ENCODE data around the gene SPATA32.
A peak's percentile ranks its signal among the peaks of the same experiment; 100 is the strongest.
"Not testable (repeated sequence)": the region's sequence is repeated elsewhere in the genome, so short reads cannot be mapped to it uniquely, and the experiment has no call there.

The SPATA32 gene

DNA sequence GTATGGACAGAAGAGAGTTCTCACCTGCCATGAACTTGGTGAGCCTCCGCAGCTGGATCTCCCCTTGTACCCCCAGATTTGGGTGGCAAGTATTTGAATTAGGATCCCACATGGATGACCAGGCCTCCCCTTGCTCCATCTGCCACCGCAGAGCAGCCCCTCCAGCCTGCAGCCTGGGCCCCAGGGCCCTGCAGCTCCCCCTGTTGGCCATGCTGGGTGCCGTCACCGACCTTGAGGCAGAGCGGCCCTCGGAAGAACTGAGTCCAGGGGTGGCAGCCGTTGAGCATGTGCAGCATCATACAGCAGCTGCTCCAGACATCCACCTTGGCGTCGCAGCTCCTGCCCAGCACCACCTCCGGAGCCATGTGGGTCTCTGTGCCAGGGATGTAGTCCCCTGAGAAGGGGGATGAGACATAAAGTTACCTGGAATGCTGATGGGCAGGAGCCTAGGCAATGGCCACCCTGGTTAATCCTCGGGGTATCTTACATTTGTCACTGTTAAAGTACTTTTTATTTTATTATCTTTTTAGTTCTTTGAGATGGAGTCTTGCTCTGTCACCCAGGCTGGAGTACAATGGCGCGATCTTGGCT lies 9.0 kb upstream of the SPATA32 start:
- DNase-seq, result peak; percentile 40

GRCh38 chr17:45269912-45270311 lies 8.0 kb upstream of the SPATA32 start:
- DNase-seq, result no peak

DNA sequence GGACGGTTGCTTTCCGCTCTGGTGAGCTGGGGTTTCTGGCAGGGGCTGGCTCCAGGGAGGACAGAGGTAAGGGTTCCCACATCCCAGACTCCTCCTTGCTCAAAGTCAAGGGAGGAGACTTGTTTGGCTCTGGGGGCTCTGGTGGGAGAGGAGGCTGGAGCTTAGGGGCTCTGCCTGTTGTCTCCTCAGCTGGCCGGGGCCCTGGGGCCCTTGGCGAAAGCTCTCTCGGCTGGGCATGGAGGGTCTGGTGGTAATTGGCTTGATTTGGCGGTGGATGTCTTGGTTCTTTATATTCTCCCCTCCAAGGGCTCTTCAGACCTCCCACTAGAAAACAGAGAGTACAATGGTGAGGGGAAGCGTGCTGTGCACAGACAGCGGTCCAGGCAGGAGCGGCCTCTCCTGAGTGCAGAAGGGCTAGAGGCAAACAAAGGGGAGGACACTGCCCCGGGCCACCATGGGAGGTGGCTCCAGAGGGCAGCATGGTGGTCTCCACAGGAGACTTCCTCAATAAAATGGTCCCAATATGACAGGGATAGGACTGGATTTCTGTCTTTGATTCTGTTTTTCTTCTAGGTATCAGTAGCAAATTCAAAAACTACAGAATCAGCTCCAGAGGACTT lies 5.7 kb upstream of the SPATA32 start:
- no peak for DNase-seq

GRCh38 chr17:45266372-45266926 lies 4.6 kb upstream of the SPATA32 start:
- no peak for DNase-seq

DNA sequence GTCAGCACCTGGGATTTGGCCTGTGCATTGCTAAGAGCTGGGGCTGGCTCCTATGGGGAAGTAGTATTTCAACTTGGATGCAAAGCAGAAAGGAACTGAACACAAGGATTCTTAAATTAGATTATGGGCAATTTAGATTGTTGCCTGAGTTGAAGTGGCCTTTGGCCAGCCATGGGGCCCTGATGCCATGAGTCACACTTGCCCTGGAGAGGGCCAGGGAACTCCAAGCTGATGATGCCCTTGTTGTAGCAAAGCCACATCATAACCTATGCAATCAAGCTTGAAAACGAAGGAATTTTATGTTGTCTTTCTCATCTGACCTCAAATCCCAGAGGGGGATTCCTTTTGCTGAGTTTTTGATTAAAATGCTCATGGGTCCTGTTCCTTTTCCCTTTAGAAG lies 3.9 kb upstream of the SPATA32 start:
- no peak for DNase-seq

DNA sequence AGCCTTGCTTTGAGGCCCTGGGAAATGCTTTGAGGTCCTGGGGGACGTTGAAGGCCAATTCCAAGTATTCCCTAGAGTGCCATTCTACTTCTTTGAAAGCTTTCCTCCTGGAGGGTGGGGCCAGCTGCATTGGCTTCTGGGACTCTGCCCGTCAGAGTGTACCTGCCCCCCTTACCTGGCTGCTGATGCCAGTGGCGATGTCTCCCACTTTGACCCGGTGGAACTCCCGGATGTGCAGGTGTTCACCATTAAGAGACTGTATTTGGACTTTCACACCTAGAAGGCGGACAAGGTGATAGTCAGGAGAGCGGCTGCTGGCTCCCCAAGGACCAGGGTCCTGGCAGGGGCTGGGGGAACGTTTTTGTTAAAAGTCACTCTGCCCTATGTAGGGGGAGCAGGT lies 3.1 kb upstream of the SPATA32 start:
- DNase-seq, result no peak

DNA sequence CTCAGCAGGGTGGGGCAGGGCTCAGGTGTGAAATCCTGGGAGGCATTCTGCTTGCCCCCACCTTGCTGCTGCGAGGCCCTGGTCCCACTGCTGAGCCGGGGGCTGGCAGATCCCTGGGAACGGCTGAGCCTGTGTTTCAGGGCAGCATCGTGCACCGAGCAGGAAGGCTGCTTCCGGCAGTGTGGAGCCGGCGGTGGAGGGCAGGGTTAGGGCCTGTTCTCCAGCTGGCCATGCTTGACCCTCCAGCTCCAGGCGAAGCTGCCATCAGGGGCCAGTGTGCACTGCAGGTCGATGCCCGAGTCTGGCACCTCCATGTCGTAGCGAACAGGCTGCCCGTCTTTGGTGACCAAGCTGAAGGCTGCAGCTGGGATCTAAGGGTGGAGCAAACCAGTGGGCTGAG lies 2.5 kb upstream of the SPATA32 start:
- no peak for DNase-seq

GRCh38 chr17:45263477-45263860 lies 1.6 kb upstream of the SPATA32 start:
- no peak for DNase-seq

DNA sequence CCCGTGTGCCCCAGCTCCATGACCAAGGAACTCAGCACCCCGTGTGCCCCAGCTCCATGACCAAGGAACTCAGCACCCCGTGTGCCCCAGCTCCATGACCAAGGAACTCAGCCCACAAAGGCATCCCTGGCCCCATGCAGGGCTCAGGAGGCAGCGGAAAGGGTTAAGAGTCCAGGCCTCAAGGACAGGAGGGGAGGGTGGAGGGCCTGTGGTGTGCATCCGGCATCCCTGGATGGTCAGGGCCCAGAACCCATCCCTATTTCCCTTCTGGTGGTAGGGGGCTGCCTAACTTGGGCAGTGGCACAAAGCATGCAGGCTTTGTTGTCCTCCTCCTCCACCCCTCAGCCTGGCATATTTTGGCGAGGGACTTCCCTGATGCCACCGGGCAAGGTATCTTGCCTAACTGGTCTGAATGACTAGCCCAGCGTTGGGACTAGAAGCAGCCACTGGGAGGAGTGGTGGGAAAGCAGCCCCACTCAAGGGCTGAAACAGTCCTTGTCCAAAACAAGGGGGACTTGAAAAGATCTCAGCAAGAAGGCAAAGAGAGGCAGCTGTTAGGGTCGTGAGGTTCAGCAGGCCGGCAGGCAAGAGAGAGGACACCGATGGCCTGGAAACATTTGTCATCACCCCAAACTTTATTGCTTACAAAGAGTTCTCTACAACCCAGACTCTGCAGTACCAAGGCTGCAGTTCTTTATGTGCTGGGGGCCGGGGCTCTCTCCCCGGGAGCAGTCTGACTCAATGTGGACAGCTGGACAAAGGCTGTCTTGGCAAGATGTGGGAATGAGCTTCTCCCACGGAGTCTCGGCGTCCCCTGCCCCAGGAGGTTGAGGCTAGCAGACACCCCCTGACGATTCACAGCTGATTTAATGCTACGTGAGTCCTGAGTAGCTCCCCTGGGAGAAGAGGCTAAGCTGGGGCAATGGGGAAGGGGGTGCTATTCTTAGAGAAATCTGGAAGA lies 902 bp upstream of the SPATA32 start:
- no peak for DNase-seq

DNA sequence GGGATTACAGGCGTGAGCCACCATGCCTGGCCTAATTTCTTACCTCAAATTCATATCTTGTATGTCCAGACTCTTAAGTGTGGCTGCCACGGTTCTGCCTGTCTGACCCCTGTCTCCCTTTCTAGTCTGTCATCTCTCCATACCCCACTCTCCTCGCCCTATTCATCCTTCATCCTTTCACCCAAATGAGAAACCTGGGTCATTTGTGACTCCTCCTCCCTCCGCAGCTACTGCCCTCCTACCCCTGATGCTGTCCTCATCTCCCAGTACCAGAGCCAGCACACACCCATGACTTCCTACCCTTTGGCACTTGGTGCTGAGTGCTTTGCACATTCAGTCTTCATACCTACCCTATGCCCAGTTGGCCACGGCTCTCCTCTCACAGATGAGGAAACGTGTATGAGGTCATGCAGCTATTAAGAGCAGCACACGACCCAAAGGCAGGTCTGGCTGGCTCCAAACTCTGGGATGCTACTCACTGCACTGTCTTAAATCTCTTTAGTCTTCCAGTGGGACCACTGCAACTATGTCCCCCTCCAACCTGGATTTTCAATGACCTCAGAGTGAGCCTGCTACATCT lies 1.6 kb downstream of the SPATA32 start:
- no peak for DNase-seq

DNA sequence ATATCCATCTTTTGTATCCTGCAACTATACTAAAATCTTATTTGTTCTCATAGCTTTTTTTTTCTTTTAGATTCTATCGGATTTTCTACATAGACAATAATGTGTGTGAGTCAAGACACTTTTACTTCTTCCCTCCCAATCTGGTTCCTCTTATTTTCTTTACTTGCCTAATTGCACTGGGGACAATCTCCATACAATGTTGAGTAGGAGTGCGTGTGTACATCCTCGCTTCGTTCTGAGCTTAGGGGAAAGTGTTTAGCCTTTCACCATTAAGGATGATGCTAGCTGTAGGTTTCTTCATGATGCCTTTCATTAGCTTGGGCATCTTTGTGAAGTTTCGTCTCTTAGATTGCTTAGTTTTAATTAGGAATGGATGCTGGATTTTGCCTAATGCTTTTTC lies 2.9 kb downstream of the SPATA32 start:
- no peak for DNase-seq

DNA sequence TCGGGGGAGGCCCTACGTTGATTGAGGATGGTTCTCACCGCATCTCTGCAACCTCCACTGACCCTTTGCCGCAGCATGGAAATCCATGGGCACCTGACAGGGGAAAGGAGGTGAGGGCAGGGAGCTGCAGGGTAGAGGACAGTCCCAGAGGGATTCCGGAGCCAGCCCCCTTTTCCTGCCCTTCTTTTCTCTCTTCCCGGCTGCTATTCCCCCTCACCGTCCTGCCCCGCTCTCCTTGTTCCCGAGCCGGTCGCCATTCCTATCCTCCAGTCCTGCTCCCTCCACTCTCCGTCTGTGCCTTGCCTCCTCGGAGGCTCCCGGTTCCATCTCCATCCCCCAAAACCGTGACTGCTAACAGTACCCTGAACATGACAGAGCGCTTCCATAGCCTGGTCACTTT lies 4.8 kb downstream of the SPATA32 start:
- DNase-seq, result no peak

- no peak for DNase-seq
Measured at GRCh38 chr17:45256114-45256966, 5.6 kb downstream of the SPATA32 start.

GRCh38 chr17:45255358-45255757 lies 6.5 kb downstream of the SPATA32 start:
- no peak for DNase-seq

DNA sequence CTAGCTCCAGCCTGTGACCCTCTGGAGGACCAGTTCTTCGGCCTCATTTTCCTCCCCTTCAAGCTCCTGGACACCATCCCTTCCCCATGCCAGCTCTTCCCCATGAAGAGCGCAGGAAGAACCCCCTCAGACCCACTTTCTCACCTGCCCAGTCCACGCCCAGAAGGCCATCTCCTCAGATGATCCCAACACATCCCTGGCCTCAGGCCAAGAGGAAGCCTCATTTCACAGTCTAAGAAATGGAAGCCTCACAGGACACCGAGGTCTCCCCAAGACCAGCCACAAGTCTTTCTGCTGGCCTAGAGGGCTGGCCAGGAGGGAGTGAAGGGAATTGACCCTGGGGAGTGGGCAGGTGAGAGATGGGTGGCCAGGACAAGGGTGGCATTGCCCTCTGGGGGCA lies 8.0 kb downstream of the SPATA32 start:
- no peak for DNase-seq

- DNase-seq, result not testable (repeated sequence)
Measured at GRCh38 chr17:45253237-45253636, 8.7 kb downstream of the SPATA32 start.

DNA sequence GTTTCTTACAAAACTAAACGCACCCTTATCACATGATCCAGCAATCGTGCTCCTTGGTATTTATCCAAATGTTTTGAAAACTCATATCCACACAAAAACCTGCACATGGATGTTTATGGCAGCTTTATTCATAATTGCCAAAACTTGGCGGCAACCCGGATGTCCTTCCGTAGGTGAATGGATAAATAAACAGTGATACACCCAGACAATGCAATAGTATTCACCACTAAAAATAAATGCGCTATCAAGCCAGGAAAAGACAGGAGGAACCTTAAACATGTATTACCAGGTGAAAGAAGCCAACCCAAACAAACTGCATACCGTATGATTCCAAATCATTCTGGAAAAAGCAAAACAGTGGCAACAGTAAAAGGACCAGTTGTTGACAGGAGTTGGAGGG lies 10.0 kb downstream of the SPATA32 start:
- DNase-seq, result no peak

- peak; percentile 84 for DNase-seq
Measured at GRCh38 chr17:45248132-45248957, 13.5 kb downstream of the SPATA32 start.

DNA sequence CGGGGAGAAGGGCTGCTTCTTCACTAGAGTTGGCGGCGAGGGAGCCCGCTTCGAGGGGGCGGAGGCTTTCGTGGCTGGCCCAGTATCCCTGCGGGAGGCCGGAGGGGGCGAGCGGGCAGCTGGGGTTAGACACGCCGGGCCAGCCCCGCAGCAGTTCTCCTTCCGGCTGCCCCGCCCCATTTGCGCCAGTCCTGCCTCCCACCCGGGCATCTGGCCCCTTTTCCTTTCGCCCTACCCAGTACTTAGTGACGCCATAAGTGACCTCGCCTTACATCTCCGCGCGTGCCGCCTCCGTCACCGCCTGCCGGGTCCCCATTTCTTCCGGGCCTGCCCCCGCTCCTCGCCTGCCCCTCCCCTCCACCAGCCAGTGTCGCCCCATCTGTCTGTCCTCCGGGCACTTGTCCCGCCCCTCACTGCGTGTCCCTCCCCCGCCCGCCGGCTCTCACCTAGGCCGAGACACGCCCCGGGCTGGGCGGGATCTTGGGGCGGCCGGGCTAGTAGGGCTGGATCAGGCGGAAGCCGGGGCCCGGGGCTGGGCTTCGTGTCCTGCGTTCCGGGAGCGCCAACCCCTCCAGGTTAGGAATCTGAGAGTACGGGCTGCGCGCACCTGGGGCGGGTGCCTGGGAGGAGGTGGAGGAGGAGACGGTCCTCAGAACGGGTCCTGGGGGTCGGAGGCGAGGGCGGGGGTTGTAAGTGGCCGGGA lies 14.3 kb downstream of the SPATA32 start:
- DNase-seq, result peak; percentile 97

- DNase-seq, result no peak
Measured at GRCh38 chr17:45246861-45247428, 14.9 kb downstream of the SPATA32 start.

Measured in CD4-positive, alpha-beta T cell treated with Interferon gamma for 1 hour (primary cell).